Measurements from ENCODE around the gene MASP2. TPM values are rescaled to one million over a fixed set of nuclear protein-coding genes. Genes with fewer than 3 reads are reported as not detected.
"Not testable (repeated sequence)": the region's sequence is repeated elsewhere in the genome, so short reads cannot be mapped to it uniquely, and the experiment has no call there.

MASP2 gene
- total and polyA plus RNA-seq, 2 of the 8 experiments (the other 6 are each of a cell fraction or from before 2014, with no cell fraction given), result 0.54 to 1.2 TPM

DNA sequence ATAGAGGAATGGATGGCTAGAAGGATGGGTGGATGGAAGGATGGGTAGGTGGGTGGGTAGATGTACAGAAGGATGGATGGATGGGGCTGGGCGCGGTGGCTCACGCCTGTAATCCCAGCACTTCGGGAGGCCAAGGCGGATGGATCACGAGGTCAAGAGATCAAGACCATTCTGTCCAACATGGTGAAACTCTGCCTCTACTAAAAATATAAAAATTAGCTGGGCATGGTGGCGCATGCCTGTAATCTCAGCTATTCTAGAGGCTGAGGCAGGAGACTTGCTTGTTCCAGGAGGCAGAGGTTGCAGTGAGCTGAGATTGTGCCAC lies 7.0 kb downstream of the MASP2 start:
- H4K8ac ChIP-seq (ENCODE audit: extremely low read depth, insufficient read depth, low read length); H4K91ac ChIP-seq (replicated peaks; ENCODE audit: insufficient read length, low read length); FAIRE-seq; H3K4me3 ChIP-seq (ENCODE audit: extremely low read depth in 1 of 4, insufficient read depth in 2 of 4, low read depth in 3 of 4, low read length in 4 of 4); H3K36me3 ChIP-seq (ENCODE audit: control insufficient read depth in 2 of 4, insufficient read depth in 4 of 4, low read length in 3 of 4); DNase-seq (ENCODE audit: low read depth in 1 of 2, low spot score in 2 of 2); H3K4ac ChIP-seq (replicated peaks; ENCODE audit: insufficient read length, low read depth, low read length); H3K79me2 ChIP-seq (ENCODE audit: control insufficient read depth in 1 of 2, insufficient read depth in 2 of 2, low read length in 2 of 2); H3K9ac ChIP-seq (replicated peaks in 1 of 4; ENCODE audit: extremely low read depth in 1 of 4, low read depth in 3 of 4, low read length in 3 of 4); H2BK20ac ChIP-seq (ENCODE audit: low read length); H2BK120ac ChIP-seq (replicated peaks; ENCODE audit: low read depth, low read length); H2BK12ac ChIP-seq (ENCODE audit: low read depth, low read length); H2AK5ac ChIP-seq (ENCODE audit: low read depth, low read length); H3K4me1 ChIP-seq (replicated peaks in 1 of 4; ENCODE audit: control insufficient read depth in 3 of 4, insufficient read depth in 4 of 4, low read length in 3 of 4); H2BK15ac ChIP-seq (ENCODE audit: low read length); H3K18ac ChIP-seq (ENCODE audit: extremely low read depth, low read length); H3K23ac ChIP-seq (ENCODE audit: insufficient read length); H3K9me3 ChIP-seq (ENCODE audit: insufficient read depth in 2 of 2, low read depth in 1 of 2, low read length in 1 of 2); H3K27ac ChIP-seq (ENCODE audit: low read depth, low read length); H2AFZ ChIP-seq (ENCODE audit: low read length); H4K5ac ChIP-seq (ENCODE audit: insufficient read length, low read depth, low read length); H3K14ac ChIP-seq (ENCODE audit: insufficient read length); H2BK5ac ChIP-seq (ENCODE audit: low read depth, low read length); H3K4me2 ChIP-seq (ENCODE audit: insufficient read depth in 1 of 2, low read depth in 2 of 2, low read length in 2 of 2); H3K79me1 ChIP-seq (ENCODE audit: low read depth, low read length); H3K27me3 ChIP-seq (replicated peaks in 1 of 4; ENCODE audit: control insufficient read depth in 3 of 4, extremely low read depth in 1 of 4, insufficient read depth in 3 of 4, low read length in 3 of 4); H3K56ac ChIP-seq (replicated peaks; ENCODE audit: insufficient read length, low read depth, low read length): not testable (repeated sequence)
- Histone ChIP-seq H4K20me1 (replicated peaks in 1 of 2; ENCODE audit: control insufficient read depth in 1 of 2, insufficient read depth in 2 of 2, low read length in 2 of 2) (peaks cover 0 to 13% of the 10 kb centered on the region in 2 experiments), H3K23me2 (ENCODE audit: low read depth, low read length) (peaks cover 32% of the 10 kb centered on the region; the same call in 1 of the 2 replicates)
- CTCF ChIA-PET (ENCODE audit: partially characterized antibody), result interaction anchor here (5.8 to 7.4 kb wide), 2 partner anchors 12 to 23 kb away, joined by 115 to 168 read pairs; partner anchors contain the start of genes MASP2 and SRM
- POLR2A ChIA-PET (ENCODE audit: partially characterized antibody), result interaction anchor here (0.9 to 3.9 kb wide), 2 partner anchors 12 kb away, joined by 3 to 31 read pairs; no protein-coding TSS in a partner anchor
- 90% methylated on average over 2 of the region's 7 CpGs; no CpG with 5 or more reads in 1 of the 2 experiments for WGBS, 2 experiments (ENCODE audit: extremely low coverage in 1 of 2, insufficient coverage in 1 of 2, insufficient read length in 1 of 2, insufficient replicate concordance in 2 of 2, low coverage in 1 of 2, low lambda C conversion rate in 2 of 2, missing lambda C conversion rate in 1 of 2)
